NCI-H1417 (cell line): Measurements from ENCODE around the gene TUBGCP3.
A peak's percentile ranks its signal among the peaks of the same experiment; 100 is the strongest.
"Not testable (repeated sequence)": the region's sequence is repeated elsewhere in the genome, so short reads cannot be mapped to it uniquely, and the experiment has no call there.

ENCODE experiments used
- DNase-seq, 3 experiments: peaks; one replicate each; lab custom pipeline; 2025; lab: John Stamatoyannopoulos, UW

The TUBGCP3 gene

GRCh38 chr13:112526146-112526853 is 61.7 kb downstream of the TUBGCP3 start:
- DNase-seq, result no peak

- DNase-seq, result no peak
These were observed 62.5 kb downstream of the TUBGCP3 start for GRCh38 chr13:112525356-112525945.

- DNase-seq, result no peak
These were observed 65.4 kb downstream of the TUBGCP3 start for GRCh38 chr13:112522578-112522977.

- no peak for DNase-seq
These were observed 66.8 kb downstream of the TUBGCP3 start for GRCh38 chr13:112521073-112521685.

- no peak for DNase-seq
These were observed 68.4 kb downstream of the TUBGCP3 start for GRCh38 chr13:112519517-112520060.

GRCh38 chr13:112516218-112516617 is 71.7 kb downstream of the TUBGCP3 start:
- no peak for DNase-seq

GRCh38 chr13:112513761-112514160 is 74.2 kb downstream of the TUBGCP3 start:
- no peak for DNase-seq

GRCh38 chr13:112510987-112511685 is 76.8 kb downstream of the TUBGCP3 start:
- peak in 1 of 3 experiments; percentile 57 for DNase-seq

- DNase-seq, result peak; percentile 51 to 82 (median 57)
These were observed 77.8 kb downstream of the TUBGCP3 start for GRCh38 chr13:112510002-112510780.

- DNase-seq, result no peak
These were observed 78.8 kb downstream of the TUBGCP3 start for GRCh38 chr13:112509190-112509589.

- DNase-seq, result no peak
These were observed 81.9 kb downstream of the TUBGCP3 start for GRCh38 chr13:112506046-112506445.

GRCh38 chr13:112496166-112496565 is 91.8 kb downstream of the TUBGCP3 start:
- no peak for DNase-seq

GRCh38 chr13:112495465-112495864 is 92.5 kb downstream of the TUBGCP3 start:
- no peak for DNase-seq

- no peak for DNase-seq
These were observed 98.8 kb downstream of the TUBGCP3 start for GRCh38 chr13:112489199-112489598.

- not testable (repeated sequence) for DNase-seq
These were observed 99.5 kb downstream of the TUBGCP3 start for GRCh38 chr13:112488343-112489050.

GRCh38 chr13:112487127-112487517 is 100.8 kb downstream of the TUBGCP3 start:
- no peak for DNase-seq

- DNase-seq, result no peak
These were observed 101.4 kb downstream of the TUBGCP3 start for GRCh38 chr13:112486386-112487126.

GRCh38 chr13:112485814-112486213 is 102.1 kb downstream of the TUBGCP3 start:
- not testable (repeated sequence) for DNase-seq

GRCh38 chr13:112483299-112483698 is 104.7 kb downstream of the TUBGCP3 start:
- DNase-seq, result no peak

- DNase-seq, result no peak
These were observed 106.5 kb downstream of the TUBGCP3 start for GRCh38 chr13:112481458-112481857.
